Peyer's patch (tissue), 4 donors: ENCODE measurements around the gene PDGFD.

ENCODE experiments used
- POLR2A ChIP-seq, 2 donors: fragments of 450-650 bp; IDR thresholded peaks; one replicate each; pipeline ENCODE4 v1.5.1; 2017; ENCODE audit warnings: antibody characterized with exemption in 2 of 2, mild to moderate bottlenecking in 2 of 2, moderate library complexity in 2 of 2
- TF ChIP-seq, protein P1 (sequence below), 6 experiments: fragments of 450-650 bp in 4 of 6; fragments of 200-600 bp in 2 of 6; sonication (generic) in 1 of 6; IDR thresholded peaks; one replicate each; pipeline ENCODE4 v1.5.1; 2017 to 2019; ENCODE audit warnings: antibody characterized with exemption in 6 of 6, mild to moderate bottlenecking in 3 of 6, moderate library complexity in 1 of 6

DNA sequence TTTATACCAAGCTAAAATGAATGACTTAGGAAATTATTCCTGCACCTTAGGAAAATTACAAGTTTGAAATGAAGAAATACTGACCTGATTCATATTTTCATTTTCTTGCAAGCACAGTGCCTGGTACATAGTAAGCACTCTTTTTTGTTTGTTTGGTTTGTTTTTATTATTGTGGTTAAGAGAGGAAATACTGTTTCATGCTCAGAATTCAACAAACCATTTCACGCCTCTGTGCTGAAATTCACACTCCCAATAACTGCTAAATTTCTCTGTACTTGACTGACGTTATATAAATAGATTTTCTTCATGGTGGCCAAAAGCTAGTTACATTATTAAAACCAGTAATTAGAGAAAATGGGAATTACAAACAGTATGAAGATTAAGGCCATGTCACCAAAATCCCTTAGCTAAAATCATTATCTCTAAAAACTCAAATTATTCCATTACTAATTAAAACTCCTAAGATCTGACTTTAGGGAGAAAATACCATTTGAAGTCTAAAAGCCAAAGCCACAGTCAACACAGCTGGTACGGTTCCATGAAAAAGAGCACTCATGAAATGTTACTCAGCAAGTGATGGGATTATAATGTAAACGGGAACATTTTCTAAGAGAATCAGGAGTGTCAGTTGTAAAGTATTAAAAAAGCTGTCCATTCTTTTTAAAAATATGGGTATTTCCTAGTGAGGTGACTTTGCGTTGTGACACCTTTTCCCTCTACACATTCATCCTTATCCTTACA, 205.3 kb downstream of the PDGFD start:
- no peak for TF ChIP-seq POLR2A (IDR thresholded peaks at IDR 0.05)
- TF ChIP-seq, protein P1, sequence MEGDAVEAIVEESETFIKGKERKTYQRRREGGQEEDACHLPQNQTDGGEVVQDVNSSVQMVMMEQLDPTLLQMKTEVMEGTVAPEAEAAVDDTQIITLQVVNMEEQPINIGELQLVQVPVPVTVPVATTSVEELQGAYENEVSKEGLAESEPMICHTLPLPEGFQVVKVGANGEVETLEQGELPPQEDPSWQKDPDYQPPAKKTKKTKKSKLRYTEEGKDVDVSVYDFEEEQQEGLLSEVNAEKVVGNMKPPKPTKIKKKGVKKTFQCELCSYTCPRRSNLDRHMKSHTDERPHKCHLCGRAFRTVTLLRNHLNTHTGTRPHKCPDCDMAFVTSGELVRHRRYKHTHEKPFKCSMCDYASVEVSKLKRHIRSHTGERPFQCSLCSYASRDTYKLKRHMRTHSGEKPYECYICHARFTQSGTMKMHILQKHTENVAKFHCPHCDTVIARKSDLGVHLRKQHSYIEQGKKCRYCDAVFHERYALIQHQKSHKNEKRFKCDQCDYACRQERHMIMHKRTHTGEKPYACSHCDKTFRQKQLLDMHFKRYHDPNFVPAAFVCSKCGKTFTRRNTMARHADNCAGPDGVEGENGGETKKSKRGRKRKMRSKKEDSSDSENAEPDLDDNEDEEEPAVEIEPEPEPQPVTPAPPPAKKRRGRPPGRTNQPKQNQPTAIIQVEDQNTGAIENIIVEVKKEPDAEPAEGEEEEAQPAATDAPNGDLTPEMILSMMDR (IDR thresholded peaks at IDR 0.05), result no peak
